ENCODE results near the gene SVIL.
"Not testable (repeated sequence)": the region's sequence is repeated elsewhere in the genome, so short reads cannot be mapped to it uniquely, and the experiment has no call there.

Gene SVIL

DNA sequence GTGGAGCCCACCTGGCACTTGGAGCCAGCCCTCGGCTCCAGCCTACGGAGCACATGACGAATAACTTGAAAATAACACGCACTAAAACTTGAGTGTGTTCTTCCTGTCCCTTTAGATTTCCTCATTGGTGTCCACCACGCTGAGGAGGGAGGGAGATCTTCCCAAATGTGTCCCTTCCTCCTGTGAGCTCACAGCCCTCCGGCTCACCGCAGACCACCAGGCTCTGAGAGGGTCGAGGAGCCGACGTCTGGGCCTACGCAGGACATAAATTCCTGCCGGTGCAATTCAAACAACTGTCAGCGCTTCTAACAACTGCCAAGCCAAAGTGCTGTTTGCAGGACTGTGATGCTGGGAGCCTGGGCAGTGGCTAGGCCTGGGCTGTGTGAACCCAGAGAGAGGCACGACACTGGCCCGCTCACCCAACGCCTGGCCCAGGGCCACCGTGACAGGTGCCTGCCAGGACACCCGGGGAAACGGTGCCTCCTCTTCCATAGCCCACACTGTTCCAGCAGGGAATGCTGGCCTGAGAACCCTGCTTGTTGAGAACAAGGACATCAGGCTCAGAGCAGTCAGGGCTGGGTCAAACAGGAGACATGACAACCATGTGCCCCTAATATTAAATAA lies 118.3 kb downstream of the SVIL start:
- not testable (repeated sequence) for H3K9ac ChIP-seq (ENCODE audit: low read depth, low read length); H3K27me3 ChIP-seq (ENCODE audit: control insufficient read depth, insufficient read depth, low read length); H3K4me1 ChIP-seq (ENCODE audit: control insufficient read depth, insufficient read depth, low read length); H3K36me3 ChIP-seq (ENCODE audit: insufficient read depth, low read length); H3K4me3 ChIP-seq (ENCODE audit: low read length); H3K4me2 ChIP-seq (ENCODE audit: low read length); H3K9me3 ChIP-seq (replicated peaks; ENCODE audit: low read length)

- H3K36me3 ChIP-seq (ENCODE audit: insufficient read depth, low read length); H3K4me3 ChIP-seq (ENCODE audit: low read length); H3K9me3 ChIP-seq (replicated peaks; ENCODE audit: low read length); H3K4me1 ChIP-seq (ENCODE audit: control insufficient read depth, insufficient read depth, low read length); H3K27me3 ChIP-seq (ENCODE audit: control insufficient read depth, insufficient read depth, low read length); H3K4me2 ChIP-seq (ENCODE audit: low read length); H3K9ac ChIP-seq (ENCODE audit: low read depth, low read length): not testable (repeated sequence)
Observed at GRCh38 chr10:29515879-29516278, 118.9 kb downstream of the SVIL start.

GRCh38 chr10:29515104-29515503 lies 119.7 kb downstream of the SVIL start:
- not testable (repeated sequence) for H3K4me1 ChIP-seq (ENCODE audit: control insufficient read depth, insufficient read depth, low read length); H3K4me2 ChIP-seq (ENCODE audit: low read length); H3K27me3 ChIP-seq (ENCODE audit: control insufficient read depth, insufficient read depth, low read length); H3K4me3 ChIP-seq (ENCODE audit: low read length); H3K9me3 ChIP-seq (replicated peaks; ENCODE audit: low read length); H3K9ac ChIP-seq (ENCODE audit: low read depth, low read length); H3K36me3 ChIP-seq (ENCODE audit: insufficient read depth, low read length)

- Histone ChIP-seq H3K27me3 (ENCODE audit: control insufficient read depth, insufficient read depth, low read length) (no peaks in the 10 kb centered on the region), H3K4me2 (ENCODE audit: low read length) (no peak overlapping the region), H3K4me1 (ENCODE audit: control insufficient read depth, insufficient read depth, low read length) (no peaks in the 10 kb centered on the region), H3K36me3 (ENCODE audit: insufficient read depth, low read length) (no peaks in the 10 kb centered on the region), H3K9me3 (replicated peaks; ENCODE audit: low read length) (no peaks in the 10 kb centered on the region), H3K4me3 (ENCODE audit: low read length) (no peak overlapping the region), H3K9ac (ENCODE audit: low read depth, low read length) (no peak overlapping the region)
Observed at GRCh38 chr10:29514306-29514705, 120.5 kb downstream of the SVIL start.

GRCh38 chr10:29512425-29512974 lies 122.3 kb downstream of the SVIL start:
- no peaks in the 10 kb centered on the region for H3K36me3 ChIP-seq (ENCODE audit: insufficient read depth, low read length)
- no peaks in the 10 kb centered on the region for H3K27me3 ChIP-seq (ENCODE audit: control insufficient read depth, insufficient read depth, low read length)
- no peak overlapping the region for H3K9ac ChIP-seq (ENCODE audit: low read depth, low read length)

GRCh38 chr10:29511806-29512205 lies 123.0 kb downstream of the SVIL start:
- H3K4me2 ChIP-seq (ENCODE audit: low read length); H3K4me3 ChIP-seq (ENCODE audit: low read length); H3K27me3 ChIP-seq (ENCODE audit: control insufficient read depth, insufficient read depth, low read length); H3K4me1 ChIP-seq (ENCODE audit: control insufficient read depth, insufficient read depth, low read length); H3K9ac ChIP-seq (ENCODE audit: low read depth, low read length); H3K36me3 ChIP-seq (ENCODE audit: insufficient read depth, low read length); H3K9me3 ChIP-seq (replicated peaks; ENCODE audit: low read length): not testable (repeated sequence)

More at GRCh38 chr10:29512425-29512974, 122.3 kb downstream of the SVIL start:
- Histone ChIP-seq H3K4me3 (ENCODE audit: low read length) (no peak overlapping the region), H3K4me1 (ENCODE audit: control insufficient read depth, insufficient read depth, low read length) (no peaks in the 10 kb centered on the region), H3K4me2 (ENCODE audit: low read length) (no peak overlapping the region), H3K9me3 (replicated peaks; ENCODE audit: low read length) (no peaks in the 10 kb centered on the region)

DNA sequence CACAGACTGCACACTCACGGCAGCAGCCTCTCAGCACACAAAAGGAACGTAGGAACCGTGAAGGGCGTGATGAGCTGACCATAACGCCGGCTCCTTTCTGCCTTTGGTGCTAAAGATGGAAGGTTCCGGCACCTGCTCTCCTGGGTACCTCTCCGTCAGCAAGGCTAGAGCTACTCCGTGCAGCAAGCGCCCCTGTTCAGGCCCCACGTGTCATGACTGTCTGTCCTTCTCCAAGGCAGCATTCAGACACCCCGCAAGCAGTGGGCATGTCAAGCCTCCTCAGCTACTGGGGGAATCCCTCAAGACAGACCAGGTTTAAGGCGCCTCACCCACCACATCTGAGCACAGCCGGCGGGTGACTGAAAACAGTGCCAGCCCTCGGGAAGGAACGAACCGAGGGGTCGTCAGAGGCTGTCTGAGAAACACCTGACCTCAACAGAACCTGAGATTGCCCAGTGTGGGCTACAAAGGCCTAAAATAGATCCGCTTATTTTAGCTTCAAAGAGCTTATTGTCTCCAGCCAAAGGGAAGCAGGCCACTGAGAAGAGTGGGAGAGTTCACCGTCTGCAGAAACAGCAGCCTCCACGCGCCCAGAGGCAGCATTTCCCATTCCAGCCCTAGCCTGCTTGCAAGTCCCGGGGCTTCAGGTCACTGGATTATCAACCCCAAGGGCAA lies 124.2 kb downstream of the SVIL start:
- H3K4me3 ChIP-seq (ENCODE audit: low read length); H3K4me1 ChIP-seq (ENCODE audit: control insufficient read depth, insufficient read depth, low read length); H3K4me2 ChIP-seq (ENCODE audit: low read length); H3K9me3 ChIP-seq (replicated peaks; ENCODE audit: low read length); H3K9ac ChIP-seq (ENCODE audit: low read depth, low read length); H3K27me3 ChIP-seq (ENCODE audit: control insufficient read depth, insufficient read depth, low read length); H3K36me3 ChIP-seq (ENCODE audit: insufficient read depth, low read length): not testable (repeated sequence)

DNA sequence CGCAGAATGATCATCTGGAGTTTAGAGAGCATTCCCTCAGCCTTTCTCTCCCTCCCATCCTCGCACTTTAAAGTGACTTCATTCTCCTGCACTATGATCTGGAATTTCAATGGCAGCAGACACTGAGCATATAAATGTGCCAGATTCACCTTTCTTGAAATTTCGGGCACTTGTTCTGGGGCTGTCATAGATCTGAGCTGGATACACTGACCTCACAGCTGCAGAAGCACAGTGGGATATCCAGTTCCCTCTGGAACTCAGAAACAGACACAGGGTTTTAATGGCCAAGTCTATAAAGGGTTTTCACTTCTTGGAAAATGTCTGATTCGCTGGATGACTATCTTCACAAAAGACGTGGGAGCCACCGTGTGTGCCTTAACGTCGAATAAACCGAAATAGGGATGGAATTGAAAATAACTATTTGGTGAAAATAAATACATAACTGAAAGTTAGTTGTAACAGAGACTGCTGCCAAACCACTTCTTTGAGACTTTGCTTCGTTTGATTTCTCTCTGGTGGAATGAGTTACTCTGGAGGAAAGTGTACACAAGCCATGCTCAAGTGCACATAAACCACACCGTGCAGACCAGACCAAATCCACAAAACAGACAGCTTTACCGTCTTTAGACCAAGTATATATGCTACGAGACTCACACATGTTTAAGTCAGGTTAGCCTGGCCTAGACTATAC lies 126.1 kb downstream of the SVIL start:
- Histone ChIP-seq H3K4me1 (ENCODE audit: control insufficient read depth, insufficient read depth, low read length) (no peaks in the 10 kb centered on the region), H3K36me3 (ENCODE audit: insufficient read depth, low read length) (no peaks in the 10 kb centered on the region), H3K9me3 (replicated peaks; ENCODE audit: low read length) (no peaks in the 10 kb centered on the region), H3K27me3 (ENCODE audit: control insufficient read depth, insufficient read depth, low read length) (no peaks in the 10 kb centered on the region), H3K4me3 (ENCODE audit: low read length) (no peak overlapping the region), H3K9ac (ENCODE audit: low read depth, low read length) (no peak overlapping the region), H3K4me2 (ENCODE audit: low read length) (no peak overlapping the region)

GRCh38 chr10:29507750-29508149 lies 127.0 kb downstream of the SVIL start:
- H3K4me2 ChIP-seq (ENCODE audit: low read length); H3K36me3 ChIP-seq (ENCODE audit: insufficient read depth, low read length); H3K4me1 ChIP-seq (ENCODE audit: control insufficient read depth, insufficient read depth, low read length); H3K9ac ChIP-seq (ENCODE audit: low read depth, low read length); H3K27me3 ChIP-seq (ENCODE audit: control insufficient read depth, insufficient read depth, low read length); H3K4me3 ChIP-seq (ENCODE audit: low read length); H3K9me3 ChIP-seq (replicated peaks; ENCODE audit: low read length): not testable (repeated sequence)

GRCh38 chr10:29506324-29506921 lies 128.3 kb downstream of the SVIL start:
- H3K27me3 ChIP-seq (ENCODE audit: control insufficient read depth, insufficient read depth, low read length); H3K9ac ChIP-seq (ENCODE audit: low read depth, low read length); H3K9me3 ChIP-seq (replicated peaks; ENCODE audit: low read length); H3K4me3 ChIP-seq (ENCODE audit: low read length); H3K4me2 ChIP-seq (ENCODE audit: low read length); H3K36me3 ChIP-seq (ENCODE audit: insufficient read depth, low read length); H3K4me1 ChIP-seq (ENCODE audit: control insufficient read depth, insufficient read depth, low read length): not testable (repeated sequence)

- no peak overlapping the region for H3K4me2 ChIP-seq (ENCODE audit: low read length)
- H3K4me3 ChIP-seq (ENCODE audit: low read length): no peak overlapping the region
- no peak overlapping the region for H3K9ac ChIP-seq (ENCODE audit: low read depth, low read length)
- no peaks in the 10 kb centered on the region for H3K36me3 ChIP-seq (ENCODE audit: insufficient read depth, low read length)
- no peaks in the 10 kb centered on the region for H3K9me3 ChIP-seq (replicated peaks; ENCODE audit: low read length)
- peaks cover 7% of the 10 kb centered on the region for H3K4me1 ChIP-seq (ENCODE audit: control insufficient read depth, insufficient read depth, low read length)
- H3K27me3 ChIP-seq (ENCODE audit: control insufficient read depth, insufficient read depth, low read length): no peaks in the 10 kb centered on the region
Observed at GRCh38 chr10:29502351-29502750, 132.4 kb downstream of the SVIL start.
